Measurements from ENCODE around the gene AMY2B.
"Not testable (repeated sequence)": the region's sequence is repeated elsewhere in the genome, so short reads cannot be mapped to it uniquely, and the experiment has no call there.

The AMY2B gene

DNA sequence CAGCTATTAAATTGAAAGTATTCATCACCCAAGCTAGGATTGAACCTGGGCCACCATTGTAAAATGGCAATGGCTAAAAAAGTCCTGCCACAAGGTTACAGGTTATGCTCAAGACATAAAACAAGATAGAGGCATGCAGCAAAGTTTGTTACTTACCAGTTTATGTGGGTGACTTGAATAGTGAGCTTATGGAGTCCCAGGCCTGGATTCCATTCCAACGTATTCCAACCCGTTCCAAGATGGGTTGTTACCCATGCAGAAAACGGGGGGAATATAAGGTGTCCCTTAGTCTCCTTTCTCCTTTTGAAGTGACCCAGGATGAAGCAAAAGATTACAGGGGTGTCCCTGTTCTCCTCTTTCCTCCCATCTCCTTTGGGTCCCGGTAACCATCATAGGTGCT lies 56.0 kb downstream of the AMY2B start:
- DNase-seq: not testable (repeated sequence)
